Endothelial cell of umbilical vein (primary cell): ENCODE results near the gene KMT5C. TPM values are rescaled to one million over a fixed set of nuclear protein-coding genes. Genes with fewer than 3 reads are reported as not detected.

Experiments
- BruUV-seq: library from RNA; stranded (reverse); fragments of 400-500 nt; replicated peaks from 2 replicates; lab custom pipeline; 2021; lab: Mats Ljungman, UMichigan
- CTCF ChIA-PET: fragments of 300-600, 350-600 bp; sonication (Branson Sonifier 250); formaldehyde crosslinking; loops from one replicate; lab custom pipeline; 2021; ENCODE audit warnings: antibody characterized with exemption, inconsistent platforms; lab: Charles Lee
- POLR2A ChIA-PET: fragments of 300-600, 350-600 bp; sonication (Branson Sonifier 250); formaldehyde crosslinking; loops from one replicate; lab custom pipeline; 2021; ENCODE audit warnings: antibody characterized with exemption, inconsistent platforms; lab: Charles Lee
- DNase-seq: peaks from one replicate; pipeline ENCODE4 v3.0.0-alpha.2; 2011; ENCODE audit warnings: low read depth, low spot score
- FAIRE-seq: peaks from 2 replicates; lab custom pipeline; 2011; peaks lifted over from hg19 to GRCh38; lab: Jason Lieb, UNC
- H2AFZ ChIP-seq: 2 replicates; pipeline ENCODE4 v1.6.0; 2012; ENCODE audit warnings: low read depth, low read length, control low read depth, inconsistent platforms
- H3K27ac ChIP-seq: 2 replicates; pipeline ENCODE4 v1.5.1; 2011; ENCODE audit warnings: low read depth, mild to moderate bottlenecking, control low read depth, low read length, moderate library complexity; ENCODE audit not compliant: insufficient read depth
- H3K27me3 ChIP-seq, 2 experiments: 2 replicates each; pipeline versions ENCODE4 v1.6.0 to v1.6.1; 2011; ENCODE audit warnings: low read length in 2 of 2, mixed read lengths in 1 of 2; ENCODE audit not compliant: control insufficient read depth in 2 of 2, insufficient read depth in 2 of 2
- H3K36me3 ChIP-seq, 2 experiments: 2 replicates in 1 of 2; 3 replicates in 1 of 2; pipeline ENCODE4 v1.5.1; 2011; ENCODE audit warnings: low read length in 2 of 2, mild to moderate bottlenecking in 1 of 2, moderate library complexity in 1 of 2; ENCODE audit not compliant: control insufficient read depth in 2 of 2, insufficient read depth in 2 of 2; ENCODE audit errors: extremely low read depth in 1 of 2
- H3K4me1 ChIP-seq: 3 replicates; pipeline ENCODE4 v1.5.1; 2011; ENCODE audit warnings: mild to moderate bottlenecking, low read length; ENCODE audit not compliant: control insufficient read depth, insufficient read depth; ENCODE audit errors: extremely low read depth
- H3K4me2 ChIP-seq: 2 replicates; pipeline ENCODE4 v1.6.1; 2011; ENCODE audit warnings: low read length, control low read depth, mixed read lengths; ENCODE audit not compliant: insufficient read depth
- H3K4me3 ChIP-seq, 3 experiments: fragments of 200-600 bp in 1 of 3; sonication (generic), shearing (Covaris generic) in 1 of 3; replicated peaks in 1 of 3; 2 replicates each; pipeline ENCODE4 v1.5.1; 2011 to 2016; ENCODE audit warnings: control low read depth in 3 of 3, low read length in 3 of 3, mild to moderate bottlenecking in 2 of 3, inconsistent platforms in 1 of 3, low read depth in 1 of 3, moderate library complexity in 1 of 3; ENCODE audit not compliant: insufficient read depth in 1 of 3
- H3K79me2 ChIP-seq: 2 replicates; pipeline ENCODE4 v1.6.0; 2012; ENCODE audit warnings: low read length, inconsistent platforms; ENCODE audit not compliant: control insufficient read depth, insufficient read depth
- H3K9ac ChIP-seq: replicated peaks from 2 replicates; pipeline ENCODE3; 2011; ENCODE audit warnings: low read length, control low read depth; ENCODE audit not compliant: insufficient read depth; ENCODE audit errors: extremely low read depth
- H3K9me1 ChIP-seq: replicated peaks from 3 replicates; pipeline ENCODE4 v1.6.0; 2011; ENCODE audit warnings: mild to moderate bottlenecking, low read length; ENCODE audit not compliant: control insufficient read depth, insufficient read depth; ENCODE audit errors: extremely low read depth
- H3K9me3 ChIP-seq: replicated peaks from 2 replicates; pipeline ENCODE4 v1.5.1; 2012; ENCODE audit warnings: low read length, inconsistent platforms; ENCODE audit not compliant: control insufficient read depth, insufficient read depth
- H4K20me1 ChIP-seq: replicated peaks from 2 replicates; pipeline ENCODE3; 2011; ENCODE audit warnings: mild to moderate bottlenecking, low read length; ENCODE audit not compliant: control insufficient read depth, insufficient read depth; ENCODE audit errors: extremely low read depth
- CTCF ChIP-seq, 2 donors: IDR thresholded peaks; 1 replicate in 1 of 2; 2 replicates in 1 of 2; pipeline ENCODE4 v1.5.1; 2011; ENCODE audit warnings: low read length in 2 of 2, mild to moderate bottlenecking in 2 of 2, moderate library complexity in 2 of 2, control low read depth in 1 of 2, inconsistent platforms in 1 of 2, low read depth in 1 of 2; ENCODE audit not compliant: insufficient read depth in 1 of 2; ENCODE audit errors: extremely low read depth in 1 of 2
- FOS ChIP-seq: IDR thresholded peaks from 2 replicates; pipeline ENCODE4 v1.6.1; 2011; ENCODE audit warnings: mild to moderate bottlenecking, low read length, moderate library complexity, borderline replicate concordance; ENCODE audit not compliant: insufficient read depth
- GATA2 ChIP-seq: IDR thresholded peaks from 2 replicates; pipeline ENCODE4 v1.7.0; 2011; ENCODE audit warnings: low read depth, mild to moderate bottlenecking, moderate library complexity, mixed read lengths, low read length; ENCODE audit not compliant: insufficient read length, insufficient read depth
- JUN ChIP-seq: IDR thresholded peaks from 2 replicates; pipeline ENCODE4 v1.6.1; 2011; ENCODE audit warnings: borderline replicate concordance, low read depth; ENCODE audit not compliant: insufficient read length, insufficient read depth
- MYC ChIP-seq: IDR thresholded peaks from one replicate; pipeline ENCODE4 v1.6.1; 2011; ENCODE audit warnings: mild to moderate bottlenecking, low read depth, low read length
- POLR2A ChIP-seq: IDR thresholded peaks from 2 replicates; pipeline ENCODE4 v1.6.1; 2012; ENCODE audit warnings: low read depth, mild to moderate bottlenecking, control low read depth, low read length
- POLR2AphosphoS5 ChIP-seq: IDR thresholded peaks from 2 replicates; pipeline ENCODE4 v1.6.1; 2012; ENCODE audit warnings: low read depth, mild to moderate bottlenecking, control low read depth, low read length, moderate library complexity; ENCODE audit not compliant: insufficient read depth
- dilution Hi-C: fragments of 300-500 bp; cut with MboI; formaldehyde crosslinking; loops from one replicate; pipeline ENCODE4 v1.15.0; 2019; ENCODE audit warnings: low sequenced_read_pairs; ENCODE audit not compliant: extremely low pct_ligation_motif_present
- intact Hi-C: fragments of 100-400 bp; cut with micrococcal nuclease; formaldehyde crosslinking; loops from one replicate; pipeline ENCODE4 v1.10.0; 2022
- polyA plus RNA-seq, 4 experiments: library from polyadenylated mRNA; depleted of rRNA in 3 of 4; stranded (reverse) in 3 of 4; unstranded in 1 of 4; fragments of >200 nt; gene quantifications; 2 replicates each; pipeline versions ENCODE4 v1.2.1 to v1.2.3, GENCODE V29; 2011 to 2012; ENCODE audit warnings: missing spikeins in 1 of 4
- total RNA-seq: library from RNA; stranded (reverse); gene quantifications from 2 replicates; pipeline ENCODE4 v1.2.3, GENCODE V29; 2021

KMT5C gene
- total and polyA plus RNA-seq, 2 donors (not counting 3 experiments of a cell fraction or from before 2014, with no cell fraction given) = 7.2 to 13.5 TPM

- no peak for TF ChIP-seq POLR2AphosphoS5
- dilution Hi-C loops = no loop called here
- Histone ChIP-seq H3K27me3 (peaks cover 0 to 3% of the 10 kb centered on the region in 2 experiments), H3K4me2 (no peak overlapping the region), H4K20me1 (no peaks in the 10 kb centered on the region), H3K4me1 (no peaks in the 10 kb centered on the region), H3K79me2 (no peaks in the 10 kb centered on the region), H3K9me1 (no peaks in the 10 kb centered on the region), H3K4me3 (no peak overlapping the region), H3K27ac (no peak overlapping the region), H2AFZ (no peak overlapping the region), H3K9me3 (no peaks in the 10 kb centered on the region), H3K36me3 (no peaks in the 10 kb centered on the region), H3K9ac (no peak overlapping the region)
- BruUV-seq = no TSS peak
- POLR2A ChIA-PET = no interaction called here
- CTCF ChIA-PET = no interaction called here
- intact Hi-C loops = loop anchor here (5.0 kb wide), 1 partner anchor 162 kb away; no protein-coding TSS in a partner anchor
- FAIRE-seq = no peak
- DNase-seq = no peak
Observed at GRCh38 chr19:55304279-55304978, 35.2 kb upstream of the KMT5C start.

- no peak for TF ChIP-seq POLR2AphosphoS5
- TF ChIP-seq FOS = no peak
- no peak for TF ChIP-seq CTCF (IDR thresholded peaks at IDR 0.05; ENCODE audit: extremely low read depth in 1 of 2, insufficient read depth in 1 of 2, low read depth in 1 of 2, low read length in 2 of 2)
- TF ChIP-seq POLR2A = no peak
- TF ChIP-seq MYC = no peak
- TF ChIP-seq GATA2 = no peak
- no peak for TF ChIP-seq JUN
- intact Hi-C loops (loop anchor here (1.0 to 5.0 kb wide), 2 partner anchors 34 to 163 kb away; partner anchors contain the start of gene KMT5C), dilution Hi-C loops (no loop called here)
- no peak overlapping the region for H3K4me2 ChIP-seq
- BruUV-seq = no TSS peak
- CTCF ChIA-PET = no interaction called here
- no peaks in the 10 kb centered on the region for H3K79me2 ChIP-seq
- H2AFZ ChIP-seq = no peak overlapping the region
- peaks cover 0 to 3% of the 10 kb centered on the region in 2 experiments for H3K27me3 ChIP-seq
- POLR2A ChIA-PET = no interaction called here
- H3K27ac ChIP-seq = no peak overlapping the region
- DNase-seq = no peak
- H3K36me3 ChIP-seq = no peaks in the 10 kb centered on the region
- H4K20me1 ChIP-seq = no peaks in the 10 kb centered on the region
- no peaks in the 10 kb centered on the region for H3K9me1 ChIP-seq
- H3K9ac ChIP-seq = no peak overlapping the region
- no peaks in the 10 kb centered on the region for H3K4me1 ChIP-seq
- no peak overlapping the region for H3K4me3 ChIP-seq
- no peaks in the 10 kb centered on the region for H3K9me3 ChIP-seq
- FAIRE-seq = no peak
Observed at GRCh38 chr19:55304980-55305379, 34.7 kb upstream of the KMT5C start.
